DND-41 (cell line): ENCODE data around the gene RNF212B.
A peak's percentile ranks its signal among the peaks of the same experiment; 100 is the strongest.
"Not testable (repeated sequence)": the region's sequence is repeated elsewhere in the genome, so short reads cannot be mapped to it uniquely, and the experiment has no call there.

ENCODE experiments used
- ATAC-seq: fragments of 200-7000 bp; cut with Tn5 transposase; 3 replicates; pipeline ENCODE4 v1.9.1; 2021; ENCODE audit warnings: low read depth; ENCODE audit not compliant: insufficient read depth
- DNase-seq: peaks from one replicate; pipeline ENCODE4 v3.0.0-alpha.2; 2020
- H2AFZ ChIP-seq: 2 replicates; pipeline ENCODE4 v1.6.0; 2012; ENCODE audit warnings: low read depth, low read length
- H3K27ac ChIP-seq: 2 replicates; pipeline ENCODE4 v1.5.1; 2012; ENCODE audit warnings: low read length, inconsistent platforms
- H3K27me3 ChIP-seq: fragments of 200-600 bp; sonication (generic); 2 replicates; pipeline ENCODE4 v1.6.0; 2012; ENCODE audit warnings: low read length, mild to moderate bottlenecking, inconsistent platforms; ENCODE audit not compliant: insufficient read depth, poor library complexity
- H3K36me3 ChIP-seq: 2 replicates; pipeline ENCODE4 v1.5.1; 2012; ENCODE audit warnings: low read length, inconsistent platforms; ENCODE audit not compliant: insufficient read depth
- H3K4me1 ChIP-seq: 2 replicates; pipeline ENCODE4 v1.5.1; 2012; ENCODE audit warnings: mild to moderate bottlenecking, low read length; ENCODE audit not compliant: insufficient read depth
- H3K4me2 ChIP-seq: 2 replicates; pipeline ENCODE4 v1.6.0; 2012; ENCODE audit warnings: mild to moderate bottlenecking, moderate library complexity, low read length, inconsistent platforms; ENCODE audit not compliant: insufficient read depth
- H3K4me3 ChIP-seq, 2 experiments: fragments of 200-600 bp in 1 of 2; shearing (Covaris generic) in 1 of 2; 2 replicates each; pipeline ENCODE4 v1.5.1; 2012 to 2016; ENCODE audit warnings: inconsistent platforms in 2 of 2, low read length in 2 of 2, mild to moderate bottlenecking in 2 of 2, low read depth in 1 of 2, moderate library complexity in 1 of 2
- H3K79me2 ChIP-seq: 2 replicates; pipeline ENCODE4 v1.6.0; 2012; ENCODE audit warnings: low read length, inconsistent platforms; ENCODE audit not compliant: insufficient read depth
- H3K9ac ChIP-seq: 2 replicates; pipeline ENCODE4 v1.6.0; 2012; ENCODE audit warnings: low read depth, mild to moderate bottlenecking, inconsistent platforms, low read length, moderate library complexity
- H3K9me3 ChIP-seq: 2 replicates; pipeline ENCODE4 v1.5.1; 2012; ENCODE audit warnings: low read length, moderate library complexity, mild to moderate bottlenecking, inconsistent platforms; ENCODE audit not compliant: insufficient read depth, severe bottlenecking
- H4K20me1 ChIP-seq: 2 replicates; pipeline ENCODE4 v1.6.0; 2012; ENCODE audit warnings: low read length; ENCODE audit not compliant: insufficient read depth
- EZH2 ChIP-seq: IDR thresholded peaks from 3 replicates; pipeline ENCODE4 v1.6.1; 2012; ENCODE audit warnings: borderline replicate concordance, low read depth, mild to moderate bottlenecking, moderate library complexity, low read length, inconsistent platforms; ENCODE audit not compliant: severe bottlenecking
- TF ChIP-seq, protein P1 (sequence below): IDR thresholded peaks from 2 replicates; pipeline ENCODE4 v1.5.1; 2012; ENCODE audit warnings: borderline replicate concordance, low read length, moderate library complexity, mild to moderate bottlenecking; ENCODE audit not compliant: poor library complexity, severe bottlenecking; ENCODE audit errors: extremely low read depth

Gene RNF212B

DNA sequence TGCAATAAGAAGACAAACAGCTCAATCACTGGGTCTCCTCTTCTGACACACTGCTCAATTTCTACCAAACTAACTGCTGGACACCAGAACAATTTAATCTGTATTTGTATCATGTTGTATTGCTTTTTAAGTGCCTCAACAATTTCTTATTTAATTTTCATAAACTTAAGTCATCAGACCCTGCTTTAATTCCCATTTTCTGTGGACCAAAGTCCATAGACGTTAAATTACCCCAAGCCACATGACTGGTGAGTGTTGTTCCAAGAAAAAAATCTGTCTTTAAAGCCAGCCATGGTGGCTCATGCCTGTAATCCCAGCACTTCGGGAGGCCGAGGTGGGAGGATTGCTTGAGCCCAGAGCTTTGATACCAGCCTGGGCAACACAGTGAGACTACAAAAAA, 39.5 kb downstream of the RNF212B start:
- H2AFZ ChIP-seq, result no peak overlapping the region
- no peak for ATAC-seq
- H3K27me3 ChIP-seq, result no peaks in the 10 kb centered on the region
- no peaks in the 10 kb centered on the region for H4K20me1 ChIP-seq
- H3K9me3 ChIP-seq, result no peaks in the 10 kb centered on the region
- TF ChIP-seq, protein P1, sequence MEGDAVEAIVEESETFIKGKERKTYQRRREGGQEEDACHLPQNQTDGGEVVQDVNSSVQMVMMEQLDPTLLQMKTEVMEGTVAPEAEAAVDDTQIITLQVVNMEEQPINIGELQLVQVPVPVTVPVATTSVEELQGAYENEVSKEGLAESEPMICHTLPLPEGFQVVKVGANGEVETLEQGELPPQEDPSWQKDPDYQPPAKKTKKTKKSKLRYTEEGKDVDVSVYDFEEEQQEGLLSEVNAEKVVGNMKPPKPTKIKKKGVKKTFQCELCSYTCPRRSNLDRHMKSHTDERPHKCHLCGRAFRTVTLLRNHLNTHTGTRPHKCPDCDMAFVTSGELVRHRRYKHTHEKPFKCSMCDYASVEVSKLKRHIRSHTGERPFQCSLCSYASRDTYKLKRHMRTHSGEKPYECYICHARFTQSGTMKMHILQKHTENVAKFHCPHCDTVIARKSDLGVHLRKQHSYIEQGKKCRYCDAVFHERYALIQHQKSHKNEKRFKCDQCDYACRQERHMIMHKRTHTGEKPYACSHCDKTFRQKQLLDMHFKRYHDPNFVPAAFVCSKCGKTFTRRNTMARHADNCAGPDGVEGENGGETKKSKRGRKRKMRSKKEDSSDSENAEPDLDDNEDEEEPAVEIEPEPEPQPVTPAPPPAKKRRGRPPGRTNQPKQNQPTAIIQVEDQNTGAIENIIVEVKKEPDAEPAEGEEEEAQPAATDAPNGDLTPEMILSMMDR, result no peak
- TF ChIP-seq EZH2, result no peak
- H3K27ac ChIP-seq, result no peak overlapping the region
- no peaks in the 10 kb centered on the region for H3K79me2 ChIP-seq
- no peak overlapping the region for H3K4me3 ChIP-seq
- DNase-seq, result no peak
- peaks cover 2% of the 10 kb centered on the region for H3K36me3 ChIP-seq
- H3K9ac ChIP-seq, result no peak overlapping the region
- H3K4me2 ChIP-seq, result no peak overlapping the region
- no peaks in the 10 kb centered on the region for H3K4me1 ChIP-seq

DNA sequence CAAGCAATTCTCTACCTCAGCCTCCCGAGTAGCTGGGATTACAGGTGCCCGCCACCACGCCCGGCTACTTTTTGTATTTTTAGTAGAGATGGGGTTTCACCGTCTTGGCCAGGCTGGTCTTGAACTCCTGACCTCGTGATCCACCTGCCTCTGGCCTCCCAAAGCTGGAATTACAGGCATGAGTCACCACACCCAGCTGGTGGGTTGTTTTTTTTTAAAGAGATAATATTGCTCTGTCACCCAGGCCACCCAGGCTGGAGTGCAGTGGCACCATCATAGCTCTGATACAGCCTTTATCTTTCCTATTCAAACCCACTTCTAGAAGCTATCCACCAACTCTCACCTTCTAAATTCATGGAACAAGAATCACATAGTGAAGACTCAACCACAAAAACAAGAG, 40.2 kb downstream of the RNF212B start:
- H3K9ac ChIP-seq, DNase-seq, ATAC-seq: not testable (repeated sequence)

DNA sequence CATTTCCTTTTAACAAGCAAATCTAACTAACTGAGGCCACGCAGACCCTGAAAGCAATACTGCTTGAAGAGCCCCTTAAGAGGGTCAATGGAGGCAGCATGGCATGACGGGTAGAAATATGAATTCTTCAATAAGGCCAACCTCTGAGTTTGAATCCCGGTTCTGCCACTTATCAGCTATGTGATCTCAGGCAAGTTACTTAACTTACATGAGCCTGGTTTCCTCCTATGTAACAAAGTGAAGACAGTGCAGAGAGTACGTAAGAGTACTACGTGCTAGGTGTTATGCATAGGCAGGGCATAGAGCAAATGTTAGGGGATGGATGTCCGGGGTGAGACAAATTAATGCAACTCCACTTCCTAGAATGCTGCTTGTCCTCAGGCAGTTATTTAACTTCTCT, 43.5 kb downstream of the RNF212B start:
- H3K9ac ChIP-seq, result no peak overlapping the region
- TF ChIP-seq EZH2, result no peak
- TF ChIP-seq, protein P1, result no peak

More for the DNA sequence above, 40.2 kb downstream of the RNF212B start:
- not testable (repeated sequence) for H3K79me2 ChIP-seq, H3K4me2 ChIP-seq, H4K20me1 ChIP-seq, H3K27me3 ChIP-seq, H3K9me3 ChIP-seq, H3K27ac ChIP-seq, H3K36me3 ChIP-seq, H3K4me1 ChIP-seq, H3K4me3 ChIP-seq, H2AFZ ChIP-seq

DNA sequence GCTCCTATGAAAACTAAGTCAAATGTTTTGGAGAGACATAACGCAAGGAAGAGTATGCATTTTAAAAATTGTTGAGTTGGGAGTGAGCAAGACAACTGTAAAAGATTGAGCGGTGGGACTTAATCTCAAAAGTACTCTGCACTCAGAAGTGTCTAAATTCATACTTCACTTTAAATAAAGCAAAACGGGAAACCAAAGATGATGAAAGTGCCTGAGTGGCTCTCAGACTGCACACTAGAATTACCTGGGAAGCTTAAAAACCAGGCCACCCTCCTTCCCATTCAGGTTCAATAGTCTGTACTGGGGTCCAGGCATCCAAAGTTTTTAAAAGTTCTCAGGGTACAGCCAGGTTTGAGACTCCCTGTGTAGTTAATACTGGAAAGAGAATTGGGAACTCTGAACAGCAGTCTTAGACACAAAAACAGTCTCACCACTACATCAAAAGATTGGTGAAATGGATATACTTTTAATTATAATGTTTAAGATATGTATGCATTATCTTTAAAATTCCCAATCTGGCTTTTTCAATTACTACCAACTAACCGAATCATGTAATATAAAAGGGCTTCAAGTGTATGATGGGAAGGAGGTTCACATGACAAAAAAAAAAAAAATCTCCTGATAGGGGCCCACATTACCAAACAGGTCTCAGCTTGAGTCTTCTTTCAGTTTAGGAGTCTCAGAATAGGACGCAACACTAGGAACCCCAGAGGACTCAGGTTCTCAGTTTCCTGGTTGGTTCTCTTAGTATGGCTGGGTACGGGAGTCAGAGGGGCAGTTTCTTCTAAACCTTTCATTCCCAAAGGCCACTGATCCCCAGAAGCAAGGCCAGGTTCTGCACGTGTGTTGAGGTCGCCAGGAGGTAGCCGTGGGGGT, 47.2 kb downstream of the RNF212B start:
- peaks cover 24% of the 10 kb centered on the region for H3K4me1 ChIP-seq
- H3K9me3 ChIP-seq, result no peaks in the 10 kb centered on the region
- H4K20me1 ChIP-seq, result no peaks in the 10 kb centered on the region
- TF ChIP-seq, protein P1, result no peak
- peaks cover 23% of the 10 kb centered on the region for H3K79me2 ChIP-seq
- no peak for DNase-seq
- peak overlapping the region; percentile 76 for H2AFZ ChIP-seq
- H3K27me3 ChIP-seq, result no peaks in the 10 kb centered on the region
- ATAC-seq, result no peak
- H3K27ac ChIP-seq, result peak overlapping the region; percentile 76
- peak overlapping the region; percentile 82 to 84; a peak in 3 of 4 replicates for H3K4me3 ChIP-seq
- peak overlapping the region; percentile 74 for H3K9ac ChIP-seq
- H3K4me2 ChIP-seq, result peak overlapping the region; percentile 83
- H3K36me3 ChIP-seq, result no peaks in the 10 kb centered on the region; the same call in 1 of the 2 replicates

More for the DNA sequence above, 43.5 kb downstream of the RNF212B start:
- Histone ChIP-seq H3K4me2 (no peak overlapping the region), H3K79me2 (peaks cover 15% of the 10 kb centered on the region), H3K27me3 (no peaks in the 10 kb centered on the region), H4K20me1 (no peaks in the 10 kb centered on the region), H3K9me3 (no peaks in the 10 kb centered on the region), H2AFZ (no peak overlapping the region), H3K27ac (no peak overlapping the region), H3K4me3 (no peak overlapping the region), H3K36me3 (peaks cover 2% of the 10 kb centered on the region), H3K4me1 (peaks cover 15% of the 10 kb centered on the region)
- no peak for DNase-seq
- ATAC-seq, result no peak
